Adrenal gland (tissue), 12 donors: ENCODE data around the gene DCLK2. TPM values are rescaled to one million over a fixed set of nuclear protein-coding genes. Genes with fewer than 3 reads are reported as not detected.

ENCODE experiments used
- DNase-seq, 7 donors: peaks; one replicate each; pipeline ENCODE4 v3.0.0-alpha.2; 2019 to 2020
- H3K27ac ChIP-seq, 5 donors: fragments of 200-600 bp; sonication (generic) in 4 of 5; 1 replicate in 3 of 5; 2 replicates in 2 of 5; pipeline versions ENCODE4 v1.5.1 to v1.8.0; 2016 to 2020; ENCODE audit warnings: mild to moderate bottlenecking in 1 of 5
- H3K27me3 ChIP-seq: fragments of 200-600 bp; 2 replicates; pipeline ENCODE4 v1.8.0; 2021
- H3K36me3 ChIP-seq, 2 donors: fragments of 200-600 bp; replicated peaks in 1 of 2; 1 replicate in 1 of 2; 2 replicates in 1 of 2; pipeline versions ENCODE4 v1.5.1 to v1.8.0; 2018 to 2022
- H3K4me1 ChIP-seq, 2 donors: fragments of 200-600 bp; replicated peaks in 1 of 2; 1 replicate in 1 of 2; 2 replicates in 1 of 2; pipeline versions ENCODE4 v1.5.1 to v1.8.0; 2018 to 2021
- H3K4me3 ChIP-seq, 4 donors: fragments of 200-600 bp; sonication (generic) in 3 of 4; one replicate each; pipeline ENCODE4 v1.5.1; 2016 to 2018
- H3K9me3 ChIP-seq, 3 donors: fragments of 200-600 bp; sonication (generic) in 1 of 3; replicated peaks in 1 of 3; 1 replicate in 2 of 3; 2 replicates in 1 of 3; pipeline versions ENCODE4 v1.5.1 to v1.8.0; 2016 to 2021
- POLR2A ChIP-seq, 2 donors: fragments of 450-650 bp; IDR thresholded peaks; one replicate each; pipeline ENCODE4 v1.6.1; 2017; ENCODE audit warnings: antibody characterized with exemption in 2 of 2, mild to moderate bottlenecking in 2 of 2, moderate library complexity in 1 of 2
- WGBS, 4 donors: extraction: QIAGEN DNeasy Blood & Tissue Kit in 2 of 4; methylation state at CpG; one replicate each; pipeline versions ENCODE4 v1.1.5 to v1.1.7; 2013 to 2017; 5-methylcytosine and 5-hydroxymethylcytosine counted together
- intact Hi-C, 2 donors: fragments of 100-400 bp; cut with DNase I; formaldehyde crosslinking; loops; one replicate each; pipeline versions ENCODE4 v1.14.1 to v1.15.0; 2022 to 2023
- polyA plus RNA-seq, 3 donors: library from polyadenylated mRNA; stranded (reverse); fragments of 200-250 nt in 2 of 3; fragments of 350-450 nt in 1 of 3; fragmentation: Illumina TruSeq in 1 of 3; extraction: RNeasy Lipid Tissue Mini Kit (QIAGEN cat#74804) in 1 of 3; gene quantifications; one replicate each; pipeline ENCODE4 v1.2.3, GENCODE V29; 2013 to 2014
- total RNA-seq, 9 donors: library from RNA; depleted of rRNA in 4 of 9; stranded (reverse); fragments of >200 nt in 4 of 9; fragments of 120-200 nt in 1 of 9; fragmentation: NEBNext Ultra II Directional in 1 of 9; extraction: Animal tissue kit (Norgen Biotek cat#: 25700) in 1 of 9; gene quantifications; one replicate each; pipeline versions ENCODE4 v1.1.0 to v1.2.4, GENCODE V29; 2013 to 2023
- TF ChIP-seq, protein P1 (sequence below), 6 experiments: fragments of 450-650 bp in 4 of 6; fragments of 200-600 bp in 2 of 6; sonication (generic) in 1 of 6; IDR thresholded peaks; 1 replicate in 5 of 6; 2 replicates in 1 of 6; pipeline versions ENCODE4 v1.5.1 to v1.8.0; 2016 to 2021; ENCODE audit warnings: antibody characterized with exemption in 6 of 6, mild to moderate bottlenecking in 2 of 6, moderate library complexity in 1 of 6
- donor health status: healthy with polysubstance abuse.
- donor health status: Bipolar disorder and iron deficiency.
- donor health status: DM: yes; HTN: yes; CAD: no.
- donor health status: DM: no; HTN: no; CAD: no.
- donor health status: DM: no; HTN: no; CAD: no.
- donor health status: DM: yes; HTN: yes; CAD: no.

DCLK2 gene
- total and polyA plus RNA-seq, 12 donors = 2.9 to 11.4 (median 6.3) TPM

DNA sequence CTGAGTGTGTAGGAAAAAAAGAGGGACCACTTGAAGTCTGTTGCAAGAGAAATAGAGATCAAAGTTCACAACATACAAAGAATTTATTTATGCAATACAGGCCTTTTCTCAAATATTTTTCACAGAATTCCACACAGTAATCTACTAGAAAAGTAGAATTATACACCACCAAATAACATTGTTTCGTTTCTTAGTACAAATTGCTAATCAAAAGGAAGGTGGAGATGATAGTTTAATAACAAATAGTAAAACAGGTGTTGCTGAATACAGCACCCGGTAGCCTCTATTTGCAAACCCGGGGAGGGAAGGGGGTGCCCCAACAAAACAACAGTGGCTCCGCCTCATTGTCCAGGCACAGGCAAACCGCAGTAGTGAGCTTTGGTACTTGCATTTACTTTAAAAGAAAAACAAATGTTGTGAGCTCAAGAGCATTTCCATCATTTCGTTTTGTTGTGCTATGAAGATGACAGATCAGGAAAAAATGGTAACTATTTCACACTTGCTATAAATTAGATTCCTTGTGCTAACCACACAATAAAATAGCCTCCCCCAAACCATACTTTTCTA lies 186.4 kb downstream of the DCLK2 start:
- H3K27ac ChIP-seq = no peak overlapping the region
- no peaks in the 10 kb centered on the region for H3K36me3 ChIP-seq
- intact Hi-C loops = no loop called here
- H3K27me3 ChIP-seq = no peaks in the 10 kb centered on the region
- H3K4me3 ChIP-seq = no peak overlapping the region
- H3K4me1 ChIP-seq = no peaks in the 10 kb centered on the region
- DNase-seq = no peak
- H3K9me3 ChIP-seq = no peaks in the 10 kb centered on the region
- WGBS, 4 donors = 93 to 97% (median 94%) methylated on average over 6 of the region's 6 CpGs
- no peak for TF ChIP-seq POLR2A (IDR thresholded peaks at IDR 0.05)
- TF ChIP-seq, protein P1, sequence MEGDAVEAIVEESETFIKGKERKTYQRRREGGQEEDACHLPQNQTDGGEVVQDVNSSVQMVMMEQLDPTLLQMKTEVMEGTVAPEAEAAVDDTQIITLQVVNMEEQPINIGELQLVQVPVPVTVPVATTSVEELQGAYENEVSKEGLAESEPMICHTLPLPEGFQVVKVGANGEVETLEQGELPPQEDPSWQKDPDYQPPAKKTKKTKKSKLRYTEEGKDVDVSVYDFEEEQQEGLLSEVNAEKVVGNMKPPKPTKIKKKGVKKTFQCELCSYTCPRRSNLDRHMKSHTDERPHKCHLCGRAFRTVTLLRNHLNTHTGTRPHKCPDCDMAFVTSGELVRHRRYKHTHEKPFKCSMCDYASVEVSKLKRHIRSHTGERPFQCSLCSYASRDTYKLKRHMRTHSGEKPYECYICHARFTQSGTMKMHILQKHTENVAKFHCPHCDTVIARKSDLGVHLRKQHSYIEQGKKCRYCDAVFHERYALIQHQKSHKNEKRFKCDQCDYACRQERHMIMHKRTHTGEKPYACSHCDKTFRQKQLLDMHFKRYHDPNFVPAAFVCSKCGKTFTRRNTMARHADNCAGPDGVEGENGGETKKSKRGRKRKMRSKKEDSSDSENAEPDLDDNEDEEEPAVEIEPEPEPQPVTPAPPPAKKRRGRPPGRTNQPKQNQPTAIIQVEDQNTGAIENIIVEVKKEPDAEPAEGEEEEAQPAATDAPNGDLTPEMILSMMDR (IDR thresholded peaks at IDR 0.05) = no peak

- intact Hi-C loops = no loop called here
- Histone ChIP-seq H3K4me1 (no peaks in the 10 kb centered on the region), H3K4me3 (no peak overlapping the region), H3K36me3 (no peaks in the 10 kb centered on the region), H3K9me3 (no peaks in the 10 kb centered on the region), H3K27ac (no peak overlapping the region), H3K27me3 (no peaks in the 10 kb centered on the region)
- TF ChIP-seq, protein P1 (IDR thresholded peaks at IDR 0.05) = no peak
- TF ChIP-seq POLR2A (IDR thresholded peaks at IDR 0.05) = no peak
- WGBS, 4 donors = 96 to 100% (median 100%) methylated on average over 1 of the region's 1 CpG
- no peak for DNase-seq
Observed at GRCh38 chr4:150265806-150266205, 187.6 kb downstream of the DCLK2 start.

- no peaks in the 10 kb centered on the region for H3K4me1 ChIP-seq
- H3K4me3 ChIP-seq = no peak overlapping the region
- intact Hi-C loops = no loop called here
- TF ChIP-seq, protein P1 (IDR thresholded peaks at IDR 0.05) = no peak
- TF ChIP-seq POLR2A (IDR thresholded peaks at IDR 0.05) = no peak
- H3K36me3 ChIP-seq = no peaks in the 10 kb centered on the region
- no peaks in the 10 kb centered on the region for H3K9me3 ChIP-seq
- no peaks in the 10 kb centered on the region for H3K27me3 ChIP-seq
- WGBS, 4 donors = 95 to 100% (median 96%) methylated on average over 1 of the region's 1 CpG
- no peak overlapping the region for H3K27ac ChIP-seq
- DNase-seq = no peak
Observed at GRCh38 chr4:150268444-150268843, 190.2 kb downstream of the DCLK2 start.

GRCh38 chr4:150278206-150278605 lies 200.0 kb downstream of the DCLK2 start:
- no peak for DNase-seq
- Histone ChIP-seq H3K27ac (no peak overlapping the region), H3K27me3 (no peaks in the 10 kb centered on the region), H3K4me1 (no peaks in the 10 kb centered on the region), H3K36me3 (no peaks in the 10 kb centered on the region), H3K9me3 (no peaks in the 10 kb centered on the region), H3K4me3 (no peak overlapping the region)
- no peak for TF ChIP-seq POLR2A (IDR thresholded peaks at IDR 0.05)
- TF ChIP-seq, protein P1 (IDR thresholded peaks at IDR 0.05) = no peak
- WGBS, 4 donors = 90 to 100% (median 98%) methylated on average over 2 of the region's 2 CpGs; no CpG with 5 or more reads in 1 of the 4 donors
- intact Hi-C loops = no loop called here
